ENCODE measurements around the gene ATXN3. TPM values are rescaled to one million over a fixed set of nuclear protein-coding genes. Genes with fewer than 3 reads are reported as not detected.

ATXN3 gene
- 10 to 100 TPM; 20.3 to 25.8 (median 24.1) TPM for total RNA-seq

- ATAC-seq (peak; percentile 96), DNase-seq (peak; percentile 94)
- H3K4me3 Mint-ChIP-seq: peak within 1 kb of the TSS; percentile 94
- peaks cover 50% of the 10 kb centered on the region for H3K4me1 Mint-ChIP-seq (ENCODE audit: low read depth)
- H3K27me3 Mint-ChIP-seq (ENCODE audit: low read depth): peaks cover 2% of the 10 kb centered on the region
- no peaks in the 10 kb centered on the region for H3K9me3 Mint-ChIP-seq
- no peaks in the 10 kb centered on the region for H3K36me3 Mint-ChIP-seq (ENCODE audit: insufficient read depth)
These were observed at the start of gene ATXN3 for GRCh38 chr14:92106143-92106926. ATXN3 (minus strand) TSS chr14:92106582; CDS start chr14:92106552, 30 bp downstream.

GRCh38 chr14:92154283-92154942, 48.0 kb upstream of the ATXN3 start:
- Mint-ChIP-seq H3K9me3 (no peaks in the 10 kb centered on the region), H3K4me1 (ENCODE audit: low read depth) (no peaks in the 10 kb centered on the region), H3K36me3 (ENCODE audit: insufficient read depth) (peaks cover 38% of the 10 kb centered on the region), H3K27me3 (ENCODE audit: low read depth) (no peaks in the 10 kb centered on the region), H3K4me3 (no peak overlapping the region)
- ATAC-seq (no peak), DNase-seq (no peak)

- no peak overlapping the region for H3K4me3 Mint-ChIP-seq
- no peak for ATAC-seq
- peaks cover 40% of the 10 kb centered on the region for H3K36me3 Mint-ChIP-seq (ENCODE audit: insufficient read depth)
These were observed 47.2 kb upstream of the ATXN3 start for GRCh38 chr14:92153581-92153980.

GRCh38 chr14:92144708-92145107, 38.3 kb upstream of the ATXN3 start:
- Mint-ChIP-seq H3K4me1 (ENCODE audit: low read depth) (peaks cover 8% of the 10 kb centered on the region), H3K36me3 (ENCODE audit: insufficient read depth) (peaks cover 41% of the 10 kb centered on the region), H3K9me3 (no peaks in the 10 kb centered on the region), H3K4me3 (no peak overlapping the region), H3K27me3 (ENCODE audit: low read depth) (no peaks in the 10 kb centered on the region)
- no peak for ATAC-seq
- no peak for DNase-seq

More at GRCh38 chr14:92153581-92153980, 47.2 kb upstream of the ATXN3 start:
- DNase-seq: no peak
- Mint-ChIP-seq H3K27me3 (ENCODE audit: low read depth) (no peaks in the 10 kb centered on the region), H3K4me1 (ENCODE audit: low read depth) (no peaks in the 10 kb centered on the region), H3K9me3 (no peaks in the 10 kb centered on the region)

GRCh38 chr14:92143962-92144361, 37.6 kb upstream of the ATXN3 start:
- Mint-ChIP-seq H3K36me3 (ENCODE audit: insufficient read depth) (peaks cover 34% of the 10 kb centered on the region), H3K4me3 (no peak overlapping the region), H3K27me3 (ENCODE audit: low read depth) (no peaks in the 10 kb centered on the region), H3K9me3 (no peaks in the 10 kb centered on the region), H3K4me1 (ENCODE audit: low read depth) (peaks cover 8% of the 10 kb centered on the region)
- ATAC-seq: no peak
- DNase-seq: no peak

- Mint-ChIP-seq H3K4me3 (no peak overlapping the region), H3K4me1 (ENCODE audit: low read depth) (peaks cover 8% of the 10 kb centered on the region), H3K9me3 (no peaks in the 10 kb centered on the region), H3K36me3 (ENCODE audit: insufficient read depth) (peaks cover 35% of the 10 kb centered on the region), H3K27me3 (ENCODE audit: low read depth) (no peaks in the 10 kb centered on the region)
- DNase-seq (no peak), ATAC-seq (no peak)
These were observed 36.9 kb upstream of the ATXN3 start for GRCh38 chr14:92143309-92143708.

- Mint-ChIP-seq H3K4me1 (ENCODE audit: low read depth) (no peaks in the 10 kb centered on the region), H3K4me3 (no peak overlapping the region), H3K27me3 (ENCODE audit: low read depth) (no peaks in the 10 kb centered on the region), H3K36me3 (ENCODE audit: insufficient read depth) (peaks cover 29% of the 10 kb centered on the region), H3K9me3 (no peaks in the 10 kb centered on the region)
- DNase-seq: no peak
- no peak for ATAC-seq
These were observed 28.9 kb upstream of the ATXN3 start for GRCh38 chr14:92135269-92135668.

GRCh38 chr14:92134456-92134855, 28.1 kb upstream of the ATXN3 start:
- no peak for ATAC-seq
- no peaks in the 10 kb centered on the region for H3K27me3 Mint-ChIP-seq (ENCODE audit: low read depth)
- DNase-seq: no peak
- H3K9me3 Mint-ChIP-seq: no peaks in the 10 kb centered on the region
- peaks cover 35% of the 10 kb centered on the region for H3K36me3 Mint-ChIP-seq (ENCODE audit: insufficient read depth)
- no peak overlapping the region for H3K4me3 Mint-ChIP-seq
- H3K4me1 Mint-ChIP-seq (ENCODE audit: low read depth): peaks cover 4% of the 10 kb centered on the region

- Mint-ChIP-seq H3K9me3 (no peaks in the 10 kb centered on the region), H3K4me3 (peak overlapping the region; percentile 99), H3K4me1 (ENCODE audit: low read depth) (peaks cover 52% of the 10 kb centered on the region), H3K27me3 (ENCODE audit: low read depth) (no peaks in the 10 kb centered on the region), H3K36me3 (ENCODE audit: insufficient read depth) (peaks cover 23% of the 10 kb centered on the region)
- ATAC-seq (no peak), DNase-seq (no peak)
These were observed 16.4 kb upstream of the ATXN3 start for GRCh38 chr14:92122761-92123160.

- DNase-seq (no peak), ATAC-seq (peak; percentile 5 to 18)
- Mint-ChIP-seq H3K27me3 (ENCODE audit: low read depth) (no peaks in the 10 kb centered on the region), H3K9me3 (no peaks in the 10 kb centered on the region), H3K4me1 (ENCODE audit: low read depth) (peaks cover 47% of the 10 kb centered on the region), H3K36me3 (ENCODE audit: insufficient read depth) (peaks cover 19% of the 10 kb centered on the region), H3K4me3 (peak overlapping the region; percentile 99)
These were observed 15.9 kb upstream of the ATXN3 start for GRCh38 chr14:92122351-92122677.

GRCh38 chr14:92121670-92122350, 15.4 kb upstream of the ATXN3 start, which contains the start of the genes CPSF2 and NDUFB1:
CPSF2 (plus strand) TSS chr14:92121969; CDS start chr14:92130985, 9,016 bp downstream.
NDUFB1 (minus strand) TSS chr14:92121706; CDS start chr14:92117637, 4,069 bp downstream.
- peaks cover 43% of the 10 kb centered on the region for H3K4me1 Mint-ChIP-seq (ENCODE audit: low read depth)
- H3K4me3 Mint-ChIP-seq: peak within 1 kb of the TSS; percentile 99
- peak; percentile 77 for DNase-seq
- no peaks in the 10 kb centered on the region for H3K9me3 Mint-ChIP-seq
- peaks cover 14% of the 10 kb centered on the region for H3K36me3 Mint-ChIP-seq (ENCODE audit: insufficient read depth)
- peak; percentile 89 to 90 for ATAC-seq
- no peaks in the 10 kb centered on the region for H3K27me3 Mint-ChIP-seq (ENCODE audit: low read depth)

GRCh38 chr14:92121207-92121669, 14.9 kb upstream of the ATXN3 start:
- DNase-seq (no peak), ATAC-seq (peak; percentile 14 to 23)
- peaks cover 13% of the 10 kb centered on the region for H3K36me3 Mint-ChIP-seq (ENCODE audit: insufficient read depth)
- H3K9me3 Mint-ChIP-seq: no peaks in the 10 kb centered on the region
- no peaks in the 10 kb centered on the region for H3K27me3 Mint-ChIP-seq (ENCODE audit: low read depth)
- H3K4me3 Mint-ChIP-seq: peak overlapping the region; percentile 99
- peaks cover 42% of the 10 kb centered on the region for H3K4me1 Mint-ChIP-seq (ENCODE audit: low read depth)

GRCh38 chr14:92109490-92109889, 3.1 kb upstream of the ATXN3 start:
- Mint-ChIP-seq H3K9me3 (no peaks in the 10 kb centered on the region), H3K4me1 (ENCODE audit: low read depth) (peaks cover 35% of the 10 kb centered on the region), H3K36me3 (ENCODE audit: insufficient read depth) (no peaks in the 10 kb centered on the region), H3K27me3 (ENCODE audit: low read depth) (peaks cover 2% of the 10 kb centered on the region), H3K4me3 (no peak overlapping the region)
- DNase-seq (no peak), ATAC-seq (no peak)

All from activated T-cell treated with anti-CD3 and anti-CD28 coated beads, Interleukin-2, amount 50 U/mL, for 4 hours (primary cell).